Stimulated activated CD4-positive, alpha-beta T cell treated with anti-CD3 and anti-CD28 coated beads, Interleukin-1b, Interleukin-23, amount 100 ng/mL, for 1 hour (primary cell): ENCODE measurements around the gene PALD1.

Source experiments
- DNase-seq, 2 donors: peaks; one replicate each; pipeline ENCODE4 v3.0.0-alpha.2; 2020; ENCODE audit warnings: low read depth in 2 of 2

PALD1 gene

GRCh38 chr10:70535001-70535400 is 56.4 kb downstream of the PALD1 start:
- DNase-seq, result no peak

- DNase-seq, result no peak
Measured at GRCh38 chr10:70535451-70535850, 56.9 kb downstream of the PALD1 start.

DNA sequence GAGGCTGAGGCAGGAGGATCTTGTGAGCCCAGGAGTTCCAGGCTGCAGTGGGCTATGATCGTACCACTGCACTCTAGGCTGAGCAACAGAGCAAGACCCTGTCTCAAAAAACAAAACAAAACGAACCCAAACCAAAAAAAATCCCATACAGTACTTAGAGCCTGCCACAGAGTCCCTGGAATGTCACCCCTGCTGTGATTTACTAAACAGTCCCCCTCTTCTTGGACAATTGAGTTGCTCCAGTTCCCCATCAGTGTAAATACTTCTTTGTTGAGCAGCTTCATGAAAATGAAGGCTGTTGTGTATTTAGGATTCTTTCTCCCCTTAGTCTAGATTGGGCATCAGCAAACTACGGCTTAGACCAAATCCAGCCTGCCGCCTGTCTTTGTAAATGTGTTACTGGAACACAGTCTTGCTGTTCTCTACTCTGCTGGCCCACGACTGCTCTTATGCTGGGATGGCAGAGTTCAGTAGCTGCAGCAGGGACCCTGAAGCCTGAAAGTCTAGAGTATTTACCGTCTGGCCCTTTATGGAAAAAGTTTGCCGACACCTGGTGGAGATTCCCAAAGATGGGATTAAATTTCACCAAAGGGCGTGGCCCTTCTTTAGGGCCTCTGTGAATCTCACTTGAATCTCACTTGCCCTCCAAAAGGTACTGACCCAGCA is 57.8 kb downstream of the PALD1 start:
- DNase-seq, result no peak

GRCh38 chr10:70537398-70538194 is 59.0 kb downstream of the PALD1 start:
- no peak for DNase-seq

DNA sequence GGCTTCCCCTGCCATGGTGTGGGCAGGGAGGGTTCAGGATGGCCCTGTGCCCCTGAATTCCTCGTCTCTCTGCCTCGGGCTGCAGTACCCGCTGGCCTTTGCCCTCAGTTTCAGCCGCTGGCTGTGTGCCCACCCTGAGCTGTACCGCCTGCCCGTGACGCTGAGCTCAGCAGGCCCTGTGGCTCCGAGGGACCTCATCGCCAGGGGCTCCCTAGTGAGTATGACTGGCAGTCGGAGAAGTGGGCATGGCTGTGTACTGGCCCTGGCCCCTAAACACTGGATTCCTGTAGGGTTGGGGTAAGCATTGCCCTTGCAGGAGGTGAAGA is 59.6 kb downstream of the PALD1 start:
- DNase-seq, result no peak

DNA sequence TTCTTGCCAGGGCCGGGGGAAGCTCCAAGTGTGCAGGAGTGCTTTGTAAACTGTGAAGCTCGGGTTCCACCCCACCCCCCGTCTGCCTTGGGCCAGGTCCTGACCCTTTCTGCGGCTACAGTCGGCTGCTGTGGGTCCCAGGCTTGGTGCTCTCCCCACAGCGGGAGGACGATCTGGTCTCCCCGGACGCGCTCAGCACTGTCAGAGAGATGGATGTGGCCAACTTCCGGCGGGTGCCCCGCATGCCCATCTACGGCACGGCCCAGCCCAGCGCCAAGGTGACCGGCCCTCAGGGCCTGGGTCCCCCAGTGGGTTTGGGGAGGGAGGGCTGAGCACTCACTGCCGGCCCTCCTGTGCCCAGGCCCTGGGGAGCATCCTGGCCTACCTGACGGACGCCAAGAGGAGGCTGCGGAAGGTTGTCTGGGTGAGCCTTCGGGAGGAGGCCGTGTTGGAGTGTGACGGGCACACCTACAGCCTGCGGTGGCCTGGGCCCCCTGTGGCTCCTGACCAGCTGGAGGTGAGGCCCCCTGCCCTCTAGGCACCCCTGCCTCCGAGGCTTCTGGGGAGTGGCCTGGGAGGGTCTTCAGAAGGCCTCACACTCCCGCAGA is 60.3 kb downstream of the PALD1 start:
- DNase-seq, result no peak

DNA sequence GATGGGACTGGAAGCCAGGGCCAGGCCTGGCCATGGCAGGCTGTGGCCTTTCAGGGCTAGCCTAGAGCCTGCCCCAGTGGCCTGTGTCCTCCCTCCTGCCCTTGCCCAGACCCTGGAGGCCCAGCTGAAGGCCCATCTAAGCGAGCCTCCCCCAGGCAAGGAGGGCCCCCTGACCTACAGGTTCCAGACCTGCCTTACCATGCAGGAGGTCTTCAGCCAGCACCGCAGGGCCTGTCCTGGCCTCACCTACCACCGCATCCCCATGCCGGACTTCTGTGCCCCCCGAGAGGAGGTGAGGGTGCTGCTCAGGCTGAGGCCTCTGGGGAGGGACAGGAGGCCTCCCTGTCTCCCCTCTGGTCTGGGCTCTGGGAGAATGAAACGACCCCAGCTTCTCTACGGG is 60.9 kb downstream of the PALD1 start:
- DNase-seq, result no peak

DNA sequence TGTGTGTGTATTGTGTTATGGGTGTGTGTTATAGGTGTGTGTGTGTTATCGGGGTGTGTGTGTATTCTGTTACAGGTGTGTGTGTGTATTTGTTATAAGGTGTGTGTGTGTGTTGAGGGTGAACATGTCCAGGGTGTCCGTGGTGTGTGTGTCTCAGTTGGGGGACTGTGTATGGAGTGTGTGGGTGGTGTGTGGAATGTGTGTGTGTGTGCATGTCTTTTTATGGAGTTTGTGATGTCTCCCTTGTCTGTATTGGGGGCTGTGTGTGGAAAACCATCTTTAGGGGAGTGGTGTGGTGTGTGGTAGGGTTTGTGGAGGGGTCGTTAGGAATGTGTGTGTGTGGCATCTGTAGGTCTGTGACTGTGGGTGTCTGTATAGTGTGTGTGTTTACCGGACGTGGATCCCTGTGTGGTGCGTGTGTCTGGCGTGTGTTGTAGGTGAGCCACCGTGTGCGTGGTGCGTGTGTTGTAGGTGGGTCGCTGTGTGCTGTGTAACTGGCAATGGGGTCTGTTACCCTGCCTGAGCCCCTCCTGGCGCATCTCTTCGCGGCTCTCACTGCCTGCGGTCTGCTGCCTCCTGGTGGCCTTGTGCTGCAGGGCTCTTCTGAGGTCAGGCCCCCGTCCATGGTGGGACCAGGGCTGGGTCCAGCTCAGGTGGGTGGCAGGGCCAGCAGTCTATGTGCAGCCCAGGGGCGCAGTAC is 61.7 kb downstream of the PALD1 start:
- DNase-seq, result no peak

- DNase-seq, result no peak
Measured at GRCh38 chr10:70540789-70541360, 62.3 kb downstream of the PALD1 start.

- DNase-seq, result no peak
Measured at GRCh38 chr10:70541736-70542564, 63.4 kb downstream of the PALD1 start.

DNA sequence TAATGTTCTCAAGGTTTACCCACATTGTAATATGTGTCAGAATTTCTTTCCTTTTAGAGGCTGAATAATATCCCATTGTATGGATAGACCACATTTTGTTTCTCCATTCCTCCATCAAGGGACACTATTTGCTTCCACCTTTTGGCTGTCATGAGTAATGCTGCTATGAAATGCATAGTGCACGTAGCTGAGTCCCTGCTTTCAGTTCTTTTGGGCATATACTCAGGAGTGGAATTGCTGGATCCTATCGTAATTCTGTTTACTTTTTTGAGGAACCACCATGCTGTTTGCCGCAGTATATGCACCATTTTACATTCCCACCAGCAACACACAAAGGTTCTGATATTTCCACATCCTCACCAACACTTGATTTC is 64.0 kb downstream of the PALD1 start:
- no peak for DNase-seq

DNA sequence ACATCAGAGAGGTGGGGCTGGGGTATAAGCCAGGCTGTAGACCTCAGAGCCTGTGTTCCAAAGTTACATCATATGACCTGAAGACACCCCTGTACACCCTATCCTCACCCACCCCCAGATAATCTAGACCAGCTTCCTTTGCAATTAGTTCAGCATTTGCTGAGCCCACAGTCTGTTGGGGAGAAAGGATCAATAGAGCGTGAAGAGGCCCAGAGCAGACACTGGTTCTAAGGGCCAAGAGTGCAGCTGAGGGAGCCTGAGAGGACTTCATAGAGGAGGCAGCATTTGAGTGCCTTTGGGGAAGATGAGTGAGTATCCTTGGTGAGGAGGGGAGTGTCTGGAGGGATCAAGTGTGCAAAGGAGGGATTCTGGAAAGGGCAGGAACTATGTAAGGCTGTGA is 65.3 kb downstream of the PALD1 start:
- no peak for DNase-seq

GRCh38 chr10:70544431-70545340 is 66.1 kb downstream of the PALD1 start:
- no peak for DNase-seq

- DNase-seq, result no peak
Measured at GRCh38 chr10:70546584-70546983, 68.0 kb downstream of the PALD1 start.

- no peak for DNase-seq
Measured at GRCh38 chr10:70549351-70549961, 70.9 kb downstream of the PALD1 start.

DNA sequence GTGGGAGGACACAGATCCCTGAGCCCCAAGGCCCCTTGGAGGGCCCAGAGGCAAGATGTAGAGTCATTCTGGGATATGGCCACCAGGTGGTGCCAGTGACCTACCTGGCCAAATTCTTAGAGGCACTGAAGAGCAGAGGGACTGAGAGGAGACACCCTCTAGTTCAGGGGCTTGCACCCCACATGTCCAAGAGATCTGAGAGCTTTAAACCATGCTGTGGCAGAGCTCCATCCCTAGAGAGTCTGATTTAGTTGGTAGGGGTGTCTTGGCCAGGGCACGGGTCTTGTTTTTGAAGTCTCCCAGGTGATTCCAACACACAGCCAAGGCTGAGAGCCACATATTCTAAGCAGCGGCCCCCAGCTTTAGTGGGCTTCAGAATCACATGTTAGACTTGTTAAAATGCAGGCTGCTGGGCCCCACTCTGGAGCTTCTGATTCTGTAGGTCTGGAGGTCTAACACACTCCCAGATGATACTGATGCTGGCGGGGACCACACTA is 71.4 kb downstream of the PALD1 start:
- DNase-seq, result peak; percentile 40 to 56

GRCh38 chr10:70550459-70550858 is 71.9 kb downstream of the PALD1 start:
- DNase-seq, result no peak

GRCh38 chr10:70551466-70551865 is 72.9 kb downstream of the PALD1 start:
- no peak for DNase-seq

GRCh38 chr10:70551971-70552422 is 73.4 kb downstream of the PALD1 start:
- no peak for DNase-seq

DNA sequence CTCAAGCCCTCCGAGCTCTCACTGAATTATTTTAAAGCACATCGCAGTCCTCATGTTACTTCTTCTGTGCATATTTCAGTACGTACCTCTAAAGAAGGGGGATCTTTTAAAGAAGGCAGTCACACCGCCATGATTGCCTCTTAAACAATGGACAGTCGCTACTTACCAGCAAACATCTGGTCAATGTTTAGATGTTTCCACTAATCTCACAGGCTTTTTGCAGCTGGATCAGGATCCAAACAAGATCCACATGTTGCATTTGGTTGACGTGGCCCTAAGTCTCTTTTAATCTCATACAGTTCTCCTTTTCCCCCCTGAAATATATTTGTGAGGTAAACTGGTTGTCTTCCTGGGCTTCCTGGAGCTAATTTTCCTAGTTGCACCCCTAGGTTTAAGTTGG is 74.0 kb downstream of the PALD1 start:
- DNase-seq, result no peak
